GM21381 (cell line): ENCODE measurements around the gene VWCE.
"Not testable (repeated sequence)": the region's sequence is repeated elsewhere in the genome, so short reads cannot be mapped to it uniquely, and the experiment has no call there.

Experiments used
- ATAC-seq: cut with Tn5 transposase; IDR thresholded peaks from one replicate; pipeline ENCODE4 v1.9.1; 2021; ENCODE audit warnings: mild to moderate bottlenecking, moderate library complexity; ENCODE audit not compliant: unreplicated experiment

The VWCE gene

DNA sequence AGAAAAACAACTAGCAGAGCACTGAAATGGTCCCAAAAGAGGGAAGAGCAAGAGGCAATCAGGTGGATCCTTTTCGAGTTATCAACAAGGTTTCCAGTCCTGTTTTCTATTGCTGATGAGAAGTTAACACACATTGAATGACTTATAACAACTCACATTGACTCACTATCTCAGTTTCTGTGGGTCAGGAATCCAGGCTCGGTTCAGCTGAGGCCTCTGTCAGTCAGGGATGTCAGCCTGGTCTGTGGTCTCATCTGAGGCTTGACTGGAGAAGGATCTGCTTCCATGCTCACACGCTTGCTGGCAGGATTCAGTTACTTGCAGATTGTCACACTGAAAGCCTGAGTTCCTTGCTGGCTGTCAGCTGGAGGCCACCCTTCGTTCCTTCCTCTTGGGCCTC lies 76.8 kb downstream of the VWCE start:
- ATAC-seq = not testable (repeated sequence)

DNA sequence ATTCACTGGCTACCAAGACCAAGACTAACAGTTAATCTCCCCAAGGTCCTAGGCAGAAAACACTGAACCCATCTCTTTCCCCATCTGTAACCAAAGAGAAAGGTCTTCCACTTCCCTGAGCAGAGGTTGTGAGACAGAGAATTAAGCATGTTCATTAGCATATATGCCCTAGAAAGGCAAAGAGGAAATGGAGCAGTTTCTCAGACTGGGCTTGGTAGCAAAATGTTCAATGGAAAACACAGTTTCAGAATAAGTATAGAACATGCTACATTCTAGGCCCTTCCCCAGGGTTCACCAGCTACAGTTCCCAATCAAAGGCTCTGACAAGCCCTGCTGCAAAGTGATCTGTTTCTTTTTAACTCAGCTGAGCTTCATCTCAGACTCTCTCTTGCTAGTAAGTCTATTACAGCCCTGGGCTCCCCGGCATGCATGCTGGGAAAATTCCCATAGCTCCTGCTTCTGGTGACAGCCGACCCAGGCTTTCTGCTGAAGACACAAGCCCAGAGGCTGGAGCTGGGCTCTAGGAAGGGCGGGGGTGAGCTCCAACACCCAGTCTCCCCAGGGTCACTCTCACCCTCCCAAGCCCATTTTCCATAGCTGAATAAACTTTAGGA lies 81.3 kb downstream of the VWCE start:
- ATAC-seq = not testable (repeated sequence)

DNA sequence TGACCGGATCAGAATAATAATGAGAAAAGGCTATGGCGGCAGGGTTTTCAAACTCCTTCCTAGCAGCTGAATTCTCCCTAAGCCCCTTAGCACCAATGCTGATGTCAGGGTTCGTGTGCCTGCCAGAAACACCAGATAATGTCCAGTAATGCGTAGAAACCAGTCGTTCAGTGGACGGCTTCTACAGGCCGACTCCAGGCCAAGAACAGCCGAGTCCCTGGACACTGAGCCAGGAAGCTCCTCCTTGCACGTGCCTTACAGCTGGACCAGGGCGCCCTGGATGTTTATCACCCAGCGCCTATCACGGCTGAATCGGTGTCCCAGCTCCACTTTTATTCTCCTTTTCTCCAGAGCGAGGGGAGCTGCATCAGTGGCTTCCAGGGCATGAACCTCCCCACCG lies 82.9 kb downstream of the VWCE start:
- not testable (repeated sequence) for ATAC-seq

DNA sequence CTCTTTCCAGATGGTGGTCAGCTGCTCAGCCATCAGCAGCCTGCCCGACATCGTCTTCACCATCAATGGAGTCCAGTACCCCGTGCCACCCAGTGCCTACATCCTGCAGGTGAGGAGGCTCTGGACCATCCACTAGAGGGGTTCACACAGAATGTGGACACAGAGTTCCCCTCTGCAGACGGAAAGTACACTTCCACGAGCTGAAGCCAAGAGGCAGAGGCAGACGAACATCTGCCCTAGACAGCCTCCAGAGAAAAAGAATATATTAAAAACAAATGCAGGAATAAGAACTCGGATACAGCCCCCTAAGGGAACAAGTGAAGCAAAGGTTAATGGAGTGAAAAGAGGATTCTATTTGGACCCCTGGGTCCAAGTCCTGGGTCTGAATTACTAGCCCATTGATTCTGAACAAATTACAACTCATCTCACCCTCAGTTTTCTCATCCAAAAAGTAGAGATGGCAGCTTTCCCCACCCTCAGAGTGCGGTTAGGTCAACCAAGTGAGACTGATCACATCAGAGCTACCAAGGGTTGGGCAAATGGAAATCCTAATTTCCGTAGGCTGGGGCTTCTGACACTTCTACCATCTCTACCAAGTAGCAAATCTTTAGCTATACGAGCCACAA lies 83.7 kb downstream of the VWCE start:
- not testable (repeated sequence) for ATAC-seq

DNA sequence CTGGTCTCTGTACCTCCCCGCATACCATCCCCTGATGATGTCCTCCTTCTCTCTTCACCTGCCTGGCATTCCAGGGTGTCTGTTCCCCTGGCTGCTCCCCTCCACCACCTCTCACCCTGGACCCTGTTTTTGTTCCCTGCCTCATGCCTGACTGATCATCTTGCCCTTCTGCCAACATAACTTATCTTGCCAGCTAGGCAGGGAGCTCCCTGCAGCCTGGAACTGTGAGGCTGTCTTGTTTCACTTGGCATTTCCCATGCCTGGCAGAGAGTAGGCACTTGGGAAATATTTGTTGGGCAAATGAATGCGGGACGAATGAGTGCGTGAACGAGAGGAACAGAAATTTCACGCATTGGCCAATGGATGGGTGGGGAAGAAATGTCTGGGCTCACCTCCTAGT lies 84.5 kb downstream of the VWCE start:
- not testable (repeated sequence) for ATAC-seq
